Measurements from ENCODE around the gene MRPL17.

MRPL17 gene

DNA sequence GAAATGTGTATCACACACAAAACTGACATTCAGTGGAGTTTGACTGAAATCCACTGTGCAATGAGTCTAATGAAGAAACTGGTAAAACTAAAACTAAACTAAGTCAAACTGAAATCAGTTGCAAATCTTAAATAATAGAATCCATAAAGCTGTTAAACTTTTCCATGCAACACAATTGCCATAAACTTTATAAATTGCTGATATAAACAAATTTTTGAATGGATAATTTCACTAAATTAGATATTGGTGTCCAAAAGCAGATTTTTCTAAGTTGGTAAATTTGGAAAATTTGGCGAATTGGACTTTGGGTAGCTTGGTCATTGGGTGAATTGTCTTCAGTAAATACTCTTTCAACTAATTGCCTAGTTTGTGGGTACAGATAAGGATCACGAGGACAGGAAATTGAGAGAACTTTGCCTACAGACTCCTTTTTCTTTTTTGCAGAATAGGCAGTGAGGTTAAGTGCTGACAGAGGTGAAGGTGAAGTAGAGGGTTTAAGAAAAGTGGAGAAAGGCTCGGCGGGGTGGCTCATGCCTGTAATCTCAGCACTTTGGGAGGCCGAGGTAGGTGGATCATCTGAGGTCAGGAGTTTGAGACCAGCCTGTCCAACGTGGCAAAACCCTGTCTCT is 12.8 kb downstream of the MRPL17 start:
- peak overlapping the region; percentile 43 for H3K27ac Mint-ChIP-seq
- no peaks in the 10 kb centered on the region for H3K9me3 Mint-ChIP-seq
- H3K36me3 Mint-ChIP-seq (ENCODE audit: low read depth) = peaks cover 15% of the 10 kb centered on the region
- peaks cover 59% of the 10 kb centered on the region for H3K4me1 Mint-ChIP-seq (ENCODE audit: low read depth)
- H3K27me3 Mint-ChIP-seq (ENCODE audit: low read depth) = peaks cover 7% of the 10 kb centered on the region
- H3K4me3 Mint-ChIP-seq = peak overlapping the region; percentile 53

DNA sequence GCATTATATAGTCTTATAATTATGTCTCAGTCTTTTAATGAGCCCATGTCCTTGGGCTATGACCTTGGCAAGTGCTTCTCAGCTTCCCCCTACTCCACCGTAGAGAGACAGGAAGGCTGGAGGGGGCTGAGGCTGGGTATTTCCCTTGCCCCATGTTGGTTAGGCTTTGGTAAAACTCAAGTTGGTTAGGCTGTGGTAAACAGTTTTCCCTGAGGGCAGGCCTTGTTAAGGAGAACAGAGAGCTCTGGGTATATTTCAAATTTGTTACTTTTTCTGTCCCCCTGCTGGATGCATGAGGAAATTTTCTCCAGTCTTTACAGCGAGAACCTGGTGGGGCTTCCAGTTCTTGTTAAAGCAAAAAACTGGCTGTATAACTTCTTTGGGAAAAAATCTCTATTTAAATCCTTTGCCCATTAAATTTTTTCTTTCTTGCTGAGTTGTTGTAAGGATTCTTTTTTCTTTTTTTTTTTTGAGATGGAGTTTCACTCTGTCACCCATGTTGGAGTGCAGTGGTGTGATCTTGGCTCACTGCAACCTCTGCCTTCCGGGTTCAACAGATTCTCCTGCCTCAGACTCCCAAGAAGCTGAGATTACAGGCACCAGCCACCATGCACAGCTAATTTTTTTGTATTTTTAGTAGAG is 15.3 kb downstream of the MRPL17 start:
- Mint-ChIP-seq H3K27ac (peak overlapping the region; percentile 68), H3K9me3 (no peaks in the 10 kb centered on the region), H3K4me3 (peak overlapping the region; percentile 14), H3K36me3 (ENCODE audit: low read depth) (peaks cover 7% of the 10 kb centered on the region), H3K27me3 (ENCODE audit: low read depth) (peaks cover 20% of the 10 kb centered on the region), H3K4me1 (ENCODE audit: low read depth) (peaks cover 49% of the 10 kb centered on the region)

DNA sequence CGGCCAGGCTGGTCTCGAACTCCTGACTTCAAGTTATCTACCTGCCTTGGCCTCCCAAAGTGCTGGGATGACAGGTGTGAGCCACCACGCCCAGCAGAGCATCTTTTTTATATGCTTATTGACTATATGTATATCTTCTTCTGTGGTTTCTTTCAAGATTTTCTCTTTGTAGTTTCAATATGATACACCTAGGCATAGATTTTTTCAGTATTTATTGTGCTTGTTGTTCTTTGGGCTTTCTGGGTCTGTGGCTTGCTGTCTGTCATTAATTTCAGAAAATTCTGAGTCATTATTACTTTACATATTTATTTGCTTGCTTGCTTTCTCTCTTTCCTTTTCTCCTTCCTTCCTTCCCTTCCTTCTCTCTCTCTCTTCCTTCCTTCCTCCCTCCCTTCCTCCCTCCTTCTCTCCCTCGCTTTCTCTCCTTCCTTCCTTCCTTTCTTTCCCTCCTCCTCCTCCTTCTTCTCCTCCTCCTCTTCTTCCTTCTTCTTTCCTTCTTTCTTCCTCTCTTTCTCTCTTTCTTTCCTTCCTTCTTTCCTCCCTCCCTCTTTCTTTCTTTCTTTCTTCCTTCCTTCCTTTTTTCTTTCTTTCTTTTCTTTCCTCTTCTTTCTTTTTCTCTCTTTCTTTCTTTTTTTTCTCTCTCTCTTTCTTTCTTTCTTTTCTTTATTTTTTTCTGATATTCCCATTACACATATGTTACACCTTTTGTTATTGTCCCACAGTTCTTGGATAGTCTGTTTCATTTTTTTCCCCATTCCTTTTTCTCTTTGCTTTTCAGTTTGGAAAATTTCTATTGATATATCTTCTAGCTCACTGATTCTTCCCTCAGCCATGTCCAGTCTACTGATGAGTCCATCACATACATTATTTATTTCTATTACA is 16.6 kb downstream of the MRPL17 start:
- peaks cover 5% of the 10 kb centered on the region for H3K36me3 Mint-ChIP-seq (ENCODE audit: low read depth)
- no peaks in the 10 kb centered on the region for H3K9me3 Mint-ChIP-seq
- peaks cover 29% of the 10 kb centered on the region for H3K27me3 Mint-ChIP-seq (ENCODE audit: low read depth)
- H3K27ac Mint-ChIP-seq = no peak overlapping the region
- no peak overlapping the region for H3K4me3 Mint-ChIP-seq
- H3K4me1 Mint-ChIP-seq (ENCODE audit: low read depth) = peaks cover 43% of the 10 kb centered on the region

DNA sequence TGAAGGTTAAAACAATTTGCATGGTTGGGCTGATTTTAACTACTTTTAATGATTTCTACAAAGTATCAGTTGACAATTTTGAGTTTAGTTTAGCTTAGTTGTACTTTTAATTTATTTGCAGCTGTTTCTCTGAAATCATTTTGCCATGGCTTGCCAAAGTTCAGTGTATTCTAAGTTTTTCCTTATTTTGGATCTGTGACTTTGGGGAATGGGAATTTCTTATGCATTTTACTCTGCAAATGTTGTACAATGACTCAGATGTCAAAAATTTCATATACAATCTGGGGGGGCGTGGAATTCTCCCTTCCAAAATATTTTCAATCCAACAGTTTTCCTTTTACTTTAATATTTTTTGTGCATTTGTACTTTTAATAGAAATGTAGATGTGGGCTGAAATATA is 18.6 kb downstream of the MRPL17 start:
- Mint-ChIP-seq H3K4me3 (no peak overlapping the region), H3K27ac (no peak overlapping the region), H3K27me3 (ENCODE audit: low read depth) (peaks cover 30% of the 10 kb centered on the region), H3K36me3 (ENCODE audit: low read depth) (no peaks in the 10 kb centered on the region), H3K4me1 (ENCODE audit: low read depth) (peaks cover 28% of the 10 kb centered on the region), H3K9me3 (no peaks in the 10 kb centered on the region)

DNA sequence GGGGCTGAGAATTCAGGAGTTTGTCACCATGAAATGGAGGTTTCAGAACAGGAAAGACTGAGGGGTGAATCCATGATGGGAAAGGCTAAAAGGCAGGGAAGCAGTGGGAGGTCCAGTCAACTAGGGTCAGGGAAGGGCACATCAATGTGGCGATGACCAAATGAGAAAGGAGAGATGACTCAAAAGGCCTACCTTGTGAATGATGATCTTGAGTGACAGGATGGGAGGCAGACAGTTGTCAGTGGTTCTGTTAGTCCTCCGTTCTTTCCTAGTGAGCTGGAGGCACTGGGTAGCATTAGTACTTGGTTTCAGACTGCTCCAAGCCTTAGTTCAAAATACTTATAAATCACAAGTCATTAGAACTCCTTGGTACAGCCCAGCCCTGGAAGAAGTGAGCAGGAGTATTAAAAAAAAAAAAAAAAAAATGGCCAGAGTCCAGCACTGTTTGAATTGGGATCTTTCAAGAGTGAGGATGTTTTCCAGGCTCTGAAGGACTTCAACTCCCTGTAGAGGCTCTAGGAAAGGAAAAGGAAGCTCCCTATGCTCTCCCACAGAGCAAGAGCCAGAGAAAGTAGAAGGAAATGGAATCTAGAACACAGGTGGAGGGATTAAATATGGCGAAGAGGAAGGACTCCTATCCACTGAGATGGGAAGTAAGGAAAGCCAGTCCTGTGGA is 19.2 kb downstream of the MRPL17 start:
- no peak overlapping the region for H3K27ac Mint-ChIP-seq
- peaks cover 28% of the 10 kb centered on the region for H3K4me1 Mint-ChIP-seq (ENCODE audit: low read depth)
- no peaks in the 10 kb centered on the region for H3K9me3 Mint-ChIP-seq
- H3K4me3 Mint-ChIP-seq = no peak overlapping the region
- peaks cover 30% of the 10 kb centered on the region for H3K27me3 Mint-ChIP-seq (ENCODE audit: low read depth)
- H3K36me3 Mint-ChIP-seq (ENCODE audit: low read depth) = no peaks in the 10 kb centered on the region

DNA sequence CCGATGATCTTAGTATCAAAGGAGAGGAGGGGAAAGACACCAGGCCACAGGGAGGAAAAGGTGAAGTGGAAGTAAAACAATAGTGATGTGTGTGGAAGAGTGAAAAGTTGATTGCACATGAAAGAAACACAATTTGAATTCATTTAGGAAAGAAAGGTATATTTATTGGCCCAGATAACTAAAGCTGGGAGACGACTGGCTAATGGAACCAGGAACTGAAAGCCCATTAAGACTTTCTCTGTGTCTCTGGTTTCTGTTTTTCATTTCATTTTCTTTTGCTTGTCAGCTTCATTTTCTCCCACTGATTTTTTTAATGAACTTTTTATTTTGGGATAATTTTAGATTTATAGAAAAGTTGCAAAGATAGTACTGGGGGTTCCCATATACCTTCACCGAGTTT is 22.4 kb downstream of the MRPL17 start:
- H3K36me3 Mint-ChIP-seq (ENCODE audit: low read depth) = no peaks in the 10 kb centered on the region

DNA sequence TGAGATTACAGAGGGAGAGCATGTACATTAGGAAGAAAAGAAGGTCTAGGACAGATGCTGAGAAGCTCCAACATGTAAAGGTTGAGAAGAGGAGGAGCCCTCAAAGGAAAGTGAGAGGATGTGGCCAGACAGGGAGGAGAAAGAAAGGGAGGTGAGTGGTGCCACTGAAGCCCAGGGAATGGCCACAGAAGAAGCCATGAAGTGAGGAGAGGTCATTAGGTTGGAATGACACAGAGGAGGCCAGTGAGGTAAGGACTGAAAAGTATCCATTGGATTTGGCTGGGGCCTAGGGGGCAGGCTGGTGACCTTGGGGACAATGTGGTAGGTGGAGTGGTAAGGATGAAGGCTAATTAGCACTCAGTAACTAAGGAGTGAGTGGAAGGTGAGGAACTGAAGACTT is 24.5 kb downstream of the MRPL17 start:
- Mint-ChIP-seq H3K27ac (no peak overlapping the region), H3K4me3 (no peak overlapping the region), H3K4me1 (ENCODE audit: low read depth) (peaks cover 6% of the 10 kb centered on the region), H3K36me3 (ENCODE audit: low read depth) (no peaks in the 10 kb centered on the region), H3K27me3 (ENCODE audit: low read depth) (peaks cover 34% of the 10 kb centered on the region), H3K9me3 (no peaks in the 10 kb centered on the region)

More for the DNA sequence above, 22.4 kb downstream of the MRPL17 start:
- Mint-ChIP-seq H3K27me3 (ENCODE audit: low read depth) (peaks cover 40% of the 10 kb centered on the region), H3K4me3 (no peak overlapping the region), H3K9me3 (no peaks in the 10 kb centered on the region), H3K4me1 (ENCODE audit: low read depth) (peaks cover 11% of the 10 kb centered on the region), H3K27ac (no peak overlapping the region)

DNA sequence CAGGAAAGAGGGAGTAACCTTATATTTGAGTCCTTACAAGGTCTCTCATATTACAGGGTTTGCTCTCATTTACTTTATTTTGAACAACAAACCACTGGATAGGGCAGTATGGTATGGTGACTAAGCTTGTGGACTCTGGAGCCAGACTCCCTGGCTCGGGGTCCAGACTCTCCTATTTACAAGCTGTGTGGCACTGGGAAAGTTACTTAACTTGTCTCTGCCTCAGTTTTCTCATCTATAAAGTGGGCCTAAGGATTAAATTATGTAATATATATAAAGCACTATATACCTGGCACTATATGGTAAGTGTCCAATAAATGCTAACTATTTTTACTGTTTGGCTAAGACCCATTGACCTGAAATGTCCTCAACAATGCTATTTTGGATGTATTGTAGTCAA is 25.8 kb downstream of the MRPL17 start:
- Mint-ChIP-seq H3K9me3 (no peaks in the 10 kb centered on the region), H3K4me1 (ENCODE audit: low read depth) (peaks cover 2% of the 10 kb centered on the region), H3K4me3 (no peak overlapping the region), H3K36me3 (ENCODE audit: low read depth) (no peaks in the 10 kb centered on the region), H3K27me3 (ENCODE audit: low read depth) (peaks cover 22% of the 10 kb centered on the region), H3K27ac (no peak overlapping the region)

DNA sequence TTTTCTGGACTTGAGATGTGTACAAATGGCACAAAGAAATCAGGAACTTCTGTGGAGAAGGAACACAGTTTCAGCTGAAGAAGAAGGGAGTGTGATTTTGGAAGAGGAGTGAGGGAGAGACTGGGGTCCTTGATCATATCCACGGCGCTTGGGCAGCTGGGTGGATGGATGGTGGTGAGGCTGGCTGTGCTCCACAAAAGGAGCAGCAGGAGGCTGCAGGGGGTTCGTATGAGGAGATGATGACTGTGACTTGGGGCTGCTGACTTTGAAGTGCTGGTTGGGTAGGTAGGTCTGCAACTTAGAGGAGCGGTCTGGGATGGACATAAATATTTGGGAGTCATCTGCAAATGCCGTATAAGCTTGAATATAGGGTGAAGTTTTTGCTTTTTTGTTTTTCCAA is 26.2 kb downstream of the MRPL17 start:
- H3K27ac Mint-ChIP-seq = no peak overlapping the region
- H3K36me3 Mint-ChIP-seq (ENCODE audit: low read depth) = no peaks in the 10 kb centered on the region

DNA sequence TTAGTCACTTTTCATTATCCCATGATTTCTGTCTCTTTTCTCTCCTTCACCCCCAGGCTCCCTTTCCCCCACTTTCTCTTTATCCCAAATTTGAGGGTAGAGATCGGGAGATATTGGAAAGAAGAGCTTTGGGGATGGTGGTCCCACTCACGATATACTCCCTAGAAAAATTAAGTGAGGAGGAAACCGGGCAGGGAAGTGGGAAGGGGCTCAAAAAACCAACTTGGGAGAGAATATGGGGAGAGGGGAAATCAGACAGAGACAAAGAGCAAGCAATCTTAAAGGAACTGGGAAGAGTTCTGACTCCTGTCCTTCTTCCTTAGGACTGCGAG is 26.6 kb downstream of the MRPL17 start:
- Mint-ChIP-seq H3K27me3 (ENCODE audit: low read depth) (peaks cover 17% of the 10 kb centered on the region), H3K27ac (no peak overlapping the region), H3K4me3 (peak overlapping the region; percentile 68), H3K4me1 (ENCODE audit: low read depth) (peaks cover 2% of the 10 kb centered on the region), H3K36me3 (ENCODE audit: low read depth) (no peaks in the 10 kb centered on the region), H3K9me3 (no peaks in the 10 kb centered on the region)

More for the DNA sequence above, 26.2 kb downstream of the MRPL17 start:
- Mint-ChIP-seq H3K27me3 (ENCODE audit: low read depth) (peaks cover 21% of the 10 kb centered on the region), H3K4me3 (peak overlapping the region; percentile 11), H3K9me3 (no peaks in the 10 kb centered on the region), H3K4me1 (ENCODE audit: low read depth) (peaks cover 2% of the 10 kb centered on the region)

DNA sequence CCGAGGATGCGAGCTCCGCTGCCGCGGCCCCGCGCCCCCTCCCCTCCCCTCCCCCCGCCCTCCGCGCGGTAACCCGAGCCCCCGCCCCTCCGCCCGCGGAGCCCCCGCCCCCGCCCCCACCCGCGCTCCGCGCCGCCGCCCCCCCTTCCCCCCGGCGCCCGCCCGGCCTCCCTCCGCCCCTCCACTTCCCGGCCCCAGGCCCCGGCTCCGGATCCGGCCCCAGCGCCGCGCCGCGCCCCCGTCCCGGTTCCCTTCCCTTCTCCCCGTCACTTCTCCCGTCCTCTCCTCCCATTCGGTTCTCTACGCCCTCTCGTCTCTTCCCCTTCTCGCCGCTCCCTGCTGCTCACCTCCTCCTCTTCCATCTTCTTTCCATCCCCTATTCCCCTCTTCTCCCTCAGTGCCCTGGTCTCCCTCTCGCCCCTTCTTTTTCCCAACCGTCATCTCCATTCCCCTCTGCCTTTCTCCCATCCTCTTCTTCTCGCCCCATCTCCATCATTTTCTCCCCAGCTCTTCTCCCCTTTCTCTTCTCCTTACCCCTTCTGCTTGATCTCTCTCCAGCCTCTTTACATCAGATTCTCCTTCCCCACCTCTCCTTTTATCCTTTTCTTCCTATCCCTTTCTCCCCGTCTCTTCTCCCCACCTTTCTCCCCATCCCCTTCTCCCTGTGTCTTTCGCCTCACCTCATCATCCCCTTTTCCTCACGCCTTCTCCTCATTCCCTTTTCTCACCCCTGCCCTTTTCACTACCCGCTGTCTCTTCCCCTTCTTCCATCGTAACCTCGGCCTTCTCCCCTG is 27.2 kb downstream of the MRPL17 start, which contains the start of gene DCHS1:
Gene DCHS1, minus strand, starts transcription at position 20 of the 794 bp plus-strand sequence. CDS start 14,196 bp downstream, outside the sequence.
- Mint-ChIP-seq H3K9me3 (no peaks in the 10 kb centered on the region), H3K36me3 (ENCODE audit: low read depth) (no peaks in the 10 kb centered on the region), H3K27me3 (ENCODE audit: low read depth) (peaks cover 17% of the 10 kb centered on the region), H3K27ac (no peak within 1 kb of the TSS), H3K4me1 (ENCODE audit: low read depth) (peaks cover 2% of the 10 kb centered on the region), H3K4me3 (peak within 1 kb of the TSS; percentile 68)

DNA sequence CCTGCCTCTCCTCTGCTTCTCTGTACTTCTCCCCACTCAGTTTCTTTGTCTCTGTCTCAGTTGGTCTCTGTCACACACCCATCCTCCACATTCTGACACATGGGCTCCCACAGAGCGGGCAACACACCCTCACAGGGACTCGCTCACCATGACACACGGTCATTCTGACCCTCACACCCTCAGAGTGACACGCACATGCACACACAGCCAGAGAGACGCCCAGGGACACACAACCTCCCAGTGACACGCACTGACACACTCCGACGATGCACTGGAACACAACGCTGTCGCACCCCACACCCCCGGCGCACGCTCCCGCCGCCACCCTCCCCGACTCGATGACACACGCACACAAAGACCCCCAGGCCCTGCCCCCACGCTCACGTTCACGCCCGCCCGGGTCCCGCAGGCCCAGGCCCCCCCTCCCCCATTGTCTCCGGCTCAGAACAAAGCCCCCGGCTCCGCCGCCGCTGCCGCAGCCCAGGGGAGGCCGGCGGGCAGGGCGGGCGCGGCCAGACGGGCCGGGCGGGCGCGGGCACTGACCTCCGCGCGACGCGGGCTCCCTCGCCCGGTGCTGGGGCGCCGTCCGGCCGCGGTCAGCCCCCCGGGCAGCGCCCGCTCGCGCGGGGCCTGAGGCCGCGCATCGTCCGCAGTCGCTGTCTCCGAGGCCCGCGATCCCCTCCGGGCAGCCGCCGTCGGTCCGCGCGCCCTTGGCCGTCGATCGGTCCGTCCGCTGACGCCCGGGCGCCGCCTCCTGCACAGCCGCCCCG is 27.9 kb downstream of the MRPL17 start:
- Mint-ChIP-seq H3K4me3 (no peak overlapping the region), H3K9me3 (no peaks in the 10 kb centered on the region), H3K4me1 (ENCODE audit: low read depth) (peaks cover 2% of the 10 kb centered on the region), H3K27ac (no peak overlapping the region), H3K36me3 (ENCODE audit: low read depth) (no peaks in the 10 kb centered on the region), H3K27me3 (ENCODE audit: low read depth) (peaks cover 17% of the 10 kb centered on the region)

DNA sequence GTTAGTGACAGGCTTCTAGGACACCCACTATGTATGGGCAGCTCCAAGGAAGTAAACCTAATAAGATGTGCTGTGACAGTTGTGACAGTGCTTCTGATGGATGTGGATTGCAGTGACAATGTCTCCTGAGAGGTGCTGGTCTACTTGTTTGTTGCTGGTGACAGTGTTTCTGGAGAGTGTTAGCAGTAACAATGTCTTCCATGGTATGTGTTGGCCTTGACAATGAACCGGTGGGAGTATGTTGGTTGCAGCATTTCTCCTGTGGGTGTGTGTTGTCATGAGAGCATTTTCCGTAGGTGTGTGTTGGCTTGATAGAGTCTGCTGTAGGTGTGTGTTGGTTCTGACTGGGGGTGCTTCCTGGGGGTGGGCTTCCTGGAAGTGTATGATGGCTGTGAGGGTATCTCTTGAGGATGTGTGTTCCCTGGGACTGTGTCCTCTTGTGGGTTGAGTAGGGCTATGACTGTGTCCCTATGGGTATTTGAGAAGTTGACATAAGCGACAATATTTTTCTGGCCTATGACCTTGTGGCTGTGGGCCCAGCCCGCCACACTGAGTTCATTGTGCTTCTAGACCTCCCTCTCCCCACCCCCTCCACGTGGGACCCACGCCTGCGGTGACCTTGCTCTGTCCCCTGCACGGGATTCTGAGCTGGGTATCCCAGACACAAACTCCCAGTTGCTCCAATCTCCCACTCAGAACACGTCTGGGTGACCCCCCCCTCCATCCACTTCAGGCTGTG is 28.7 kb downstream of the MRPL17 start:
- Mint-ChIP-seq H3K9me3 (no peaks in the 10 kb centered on the region), H3K27me3 (ENCODE audit: low read depth) (peaks cover 17% of the 10 kb centered on the region), H3K4me3 (no peak overlapping the region), H3K27ac (no peak overlapping the region), H3K4me1 (ENCODE audit: low read depth) (peaks cover 2% of the 10 kb centered on the region), H3K36me3 (ENCODE audit: low read depth) (no peaks in the 10 kb centered on the region)

Measured in T-helper 1 cell treated with Interleukin-12 subunit alpha and Interleukin-12 subunit beta and Interleukin-4 antibody, amounts not matched to agents 30 μg/mL and 1 μg/mL, for 36 hours (primary cell).